HepG2 (cell line): ENCODE measurements around the gene PIEZO2. TPM values are rescaled to one million over a fixed set of nuclear protein-coding genes. Genes with fewer than 3 reads are reported as not detected.
A peak's percentile ranks its signal among the peaks of the same experiment; 100 is the strongest.

ENCODE experiments used
- ASH2L ChIP-seq: fragments of 300-600, 200-600 bp; sonication (generic); IDR thresholded peaks from 2 replicates; pipeline ENCODE4 v1.7.0; 2017; ENCODE audit warnings: low read depth, mild to moderate bottlenecking, moderate library complexity, mixed read lengths, low read length; ENCODE audit not compliant: insufficient read length
- BRCA1 ChIP-seq: sonication (generic); formaldehyde crosslinking; IDR thresholded peaks from 2 replicates; pipeline ENCODE4 v1.4.0; 2020; ENCODE audit warnings: missing genetic modification reagents
- CEBPG ChIP-seq: IDR thresholded peaks from 2 replicates; pipeline ENCODE4 v1.6.1; 2016
- DMAP1 ChIP-seq: IDR thresholded peaks from 2 replicates; pipeline ENCODE4 v1.6.1; 2016
- HNF1B ChIP-seq: sonication (generic); formaldehyde crosslinking; IDR thresholded peaks from 2 replicates; pipeline ENCODE4 v1.5.1; 2020; ENCODE audit warnings: mild to moderate bottlenecking, moderate library complexity, missing genetic modification reagents
- HNF4G ChIP-seq, 2 experiments: sonication (generic) in 1 of 2; formaldehyde crosslinking in 1 of 2; IDR thresholded peaks; 2 replicates each; pipeline versions ENCODE4 v1.4.0 to v1.6.1; 2011 to 2020; ENCODE audit warnings: borderline replicate concordance in 2 of 2, low read depth in 2 of 2, mild to moderate bottlenecking in 2 of 2, low read length in 1 of 2, missing genetic modification reagents in 1 of 2, moderate library complexity in 1 of 2
- HOXA3 ChIP-seq: sonication (generic); formaldehyde crosslinking; IDR thresholded peaks from 2 replicates; pipeline ENCODE4 v1.5.0; 2020; ENCODE audit warnings: missing genetic modification reagents
- HOXA5 ChIP-seq: sonication (generic); formaldehyde crosslinking; IDR thresholded peaks from 2 replicates; pipeline ENCODE4 v1.4.0; 2020; ENCODE audit warnings: missing genetic modification reagents
- PAF1 ChIP-seq: IDR thresholded peaks from 2 replicates; pipeline ENCODE4 v1.6.1; 2016; ENCODE audit warnings: missing genetic modification reagents, missing compliant biosample characterization
- REPIN1 ChIP-seq: sonication (generic); formaldehyde crosslinking; IDR thresholded peaks from 2 replicates; pipeline ENCODE4 v1.8.0; 2022; ENCODE audit warnings: missing genetic modification reagents, low read depth, mild to moderate bottlenecking, borderline replicate concordance
- SALL1 ChIP-seq: sonication (generic); formaldehyde crosslinking; IDR thresholded peaks from 2 replicates; pipeline ENCODE4 v1.8.0; 2022; ENCODE audit warnings: mild to moderate bottlenecking, missing genetic modification reagents
- SKI ChIP-seq: fragments of 450-650 bp; IDR thresholded peaks from one replicate; pipeline ENCODE4 v1.6.1; 2018; ENCODE audit warnings: mild to moderate bottlenecking; ENCODE audit not compliant: partially characterized antibody
- SNAI1 ChIP-seq: sonication (generic); formaldehyde crosslinking; IDR thresholded peaks from 2 replicates; pipeline ENCODE4 v1.5.0; 2020; ENCODE audit warnings: mild to moderate bottlenecking, missing genetic modification reagents, borderline replicate concordance
- TBX2 ChIP-seq: sonication (generic); formaldehyde crosslinking; IDR thresholded peaks from 2 replicates; pipeline ENCODE4 v1.5.0; 2020; ENCODE audit warnings: missing genetic modification reagents, mild to moderate bottlenecking, borderline replicate concordance
- ZBTB7A ChIP-seq: sonication (generic); formaldehyde crosslinking; IDR thresholded peaks from 2 replicates; pipeline ENCODE4 v1.8.0; 2022; ENCODE audit warnings: mild to moderate bottlenecking, missing genetic modification reagents
- ZC3H4 ChIP-seq: sonication (generic); formaldehyde crosslinking; IDR thresholded peaks from 2 replicates; pipeline ENCODE4 v1.4.0; 2020; ENCODE audit warnings: missing genetic modification reagents, borderline replicate concordance
- ZEB1 ChIP-seq: IDR thresholded peaks from 2 replicates; pipeline ENCODE4 v1.6.1; 2012; ENCODE audit warnings: mild to moderate bottlenecking, low read depth, inconsistent platforms; ENCODE audit not compliant: insufficient replicate concordance
- ZFP90 ChIP-seq: sonication (generic); formaldehyde crosslinking; IDR thresholded peaks from 2 replicates; pipeline ENCODE4 v1.8.0; 2022; ENCODE audit warnings: missing genetic modification reagents, mild to moderate bottlenecking, inconsistent platforms, borderline replicate concordance
- ZNF264 ChIP-seq: sonication (generic); formaldehyde crosslinking; IDR thresholded peaks from 2 replicates; pipeline ENCODE4 v1.4.0; 2020; ENCODE audit warnings: missing genetic modification reagents
- ZNF605 ChIP-seq: sonication (generic); formaldehyde crosslinking; IDR thresholded peaks from 2 replicates; pipeline ENCODE4 v1.8.0; 2022; ENCODE audit warnings: mild to moderate bottlenecking, missing genetic modification reagents
- ZNF607 ChIP-seq: sonication (generic); formaldehyde crosslinking; IDR thresholded peaks from 2 replicates; pipeline ENCODE4 v1.5.1; 2020; ENCODE audit warnings: missing genetic modification reagents, mild to moderate bottlenecking, borderline replicate concordance
- ZNF710 ChIP-seq: sonication (generic); formaldehyde crosslinking; IDR thresholded peaks from 2 replicates; pipeline ENCODE4 v1.5.0; 2020; ENCODE audit warnings: mild to moderate bottlenecking, missing genetic modification reagents, borderline replicate concordance
- ZNF792 ChIP-seq: IDR thresholded peaks from 2 replicates; pipeline ENCODE4 v1.6.1; 2016
- ZNF883 ChIP-seq: sonication (generic); formaldehyde crosslinking; IDR thresholded peaks from 2 replicates; pipeline ENCODE4 v1.5.1; 2020; ENCODE audit warnings: mild to moderate bottlenecking, missing genetic modification reagents; ENCODE audit errors: not compliant biosample characterization
- ZSCAN5A ChIP-seq: sonication (generic); formaldehyde crosslinking; IDR thresholded peaks from 2 replicates; pipeline ENCODE4 v1.8.0; 2022; ENCODE audit warnings: mild to moderate bottlenecking, missing genetic modification reagents, borderline replicate concordance
- polyA plus RNA-seq, 8 experiments: library from polyadenylated mRNA; depleted of rRNA in 3 of 8; stranded (reverse) in 7 of 8; unstranded in 1 of 8; fragments of >200 nt; fragmentation: Illumina TruSeq in 4 of 8; extraction: Trizol in 4 of 8; gene quantifications; 2 replicates each; pipeline versions ENCODE4 v1.2.1 to v1.2.3, GENCODE V29; 2011 to 2016; ENCODE audit warnings: low read depth in 4 of 8, missing spikeins in 1 of 8, mixed read lengths in 1 of 8; ENCODE audit not compliant: insufficient read depth in 1 of 8
- total RNA-seq, 5 experiments: library from RNA; depleted of rRNA; stranded (reverse); fragments of >200 nt; fragmentation: Illumina TruSeq; extraction: Trizol; gene quantifications; 2 replicates each; pipeline ENCODE4 v1.2.3, GENCODE V29; 2016; ENCODE audit warnings: low read depth in 1 of 5

The PIEZO2 gene
- total and polyA plus RNA-seq, 2 of the 13 experiments (the other 11 are each of a cell fraction or from before 2014, with no cell fraction given), result 15.2 to 27.2 TPM

- no peak for TF ChIP-seq ZFP90 (CRISPR knock-in tag)
- TF ChIP-seq ASH2L, result peak; percentile 51
- TF ChIP-seq ZNF883 (CRISPR knock-in tag), result no peak
- TF ChIP-seq ZBTB7A (CRISPR knock-in tag), result no peak
- peak; percentile 52 for TF ChIP-seq SKI
- no peak for TF ChIP-seq REPIN1 (CRISPR knock-in tag)
- peak; percentile 33; the same call in 1 of the 2 replicates for TF ChIP-seq HOXA5 (CRISPR knock-in tag)
- 0 out of 2 replicates have a peak, but pooled peaks have one; percentile 41 for TF ChIP-seq SNAI1 (CRISPR knock-in tag)
- TF ChIP-seq ZC3H4 (CRISPR knock-in tag), result no peak
- peak; percentile 73; the same call in 1 of the 2 replicates for TF ChIP-seq SALL1 (CRISPR knock-in tag)
- peak; percentile 96 for TF ChIP-seq CEBPG (CRISPR knock-in tag)
- TF ChIP-seq TBX2, result peak; percentile 48; the same call in 1 of the 2 replicates
- peak; percentile 77 for TF ChIP-seq HNF1B (CRISPR knock-in tag)
- TF ChIP-seq ZNF605 (CRISPR knock-in tag), result no peak
- 0 out of 2 replicates have a peak, but pooled peaks have one; percentile 7 for TF ChIP-seq ZNF264 (CRISPR knock-in tag)
- no peak for TF ChIP-seq ZSCAN5A (CRISPR knock-in tag)
- peak; percentile 46; the same call in 1 of the 2 replicates for TF ChIP-seq ZNF710 (CRISPR knock-in tag)
- peak; percentile 89 for TF ChIP-seq ZNF792 (CRISPR knock-in tag)
- TF ChIP-seq PAF1 (CRISPR knock-in tag), result no peak
- TF ChIP-seq DMAP1 (CRISPR knock-in tag), result 0 out of 2 replicates have a peak, but pooled peaks have one; percentile 57
- peak; percentile 62; the same call in 1 of the 2 replicates for TF ChIP-seq HOXA3
- TF ChIP-seq BRCA1, result no peak
- TF ChIP-seq ZEB1, result peak; percentile 46
- no peak for TF ChIP-seq ZNF607 (CRISPR knock-in tag)
- TF ChIP-seq HNF4G (IDR thresholded peaks at IDR 0.05; ENCODE audit: borderline replicate concordance, low read depth, low read length), result peak; percentile 80
- no peak for TF ChIP-seq HNF4G (CRISPR knock-in tag; IDR thresholded peaks at IDR 0.05; ENCODE audit: borderline replicate concordance, low read depth)
Measured at GRCh38 chr18:11119959-11120587, 29.3 kb downstream of the PIEZO2 start (continued).
